ENCODE results near the gene PLIN4.

PLIN4 gene

DNA sequence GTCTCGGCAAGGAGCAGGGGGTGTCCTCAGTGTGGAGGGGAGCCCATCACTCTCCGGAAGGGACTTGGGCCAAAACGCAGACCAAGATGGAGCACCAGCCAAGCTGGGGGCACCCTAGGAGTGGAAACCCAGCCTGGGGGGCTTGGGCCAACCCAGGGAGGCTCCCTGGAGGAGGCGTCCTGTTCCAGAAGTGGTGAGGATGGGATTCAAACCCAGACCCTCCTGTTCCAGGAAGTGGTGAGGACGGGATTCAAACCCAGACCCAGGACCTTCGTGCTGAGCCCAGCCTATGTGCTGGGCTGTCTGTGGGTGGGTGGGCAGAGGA lies 848 bp upstream of the PLIN4 start:
- Histone ChIP-seq H3K27ac (ENCODE audit: low read length) (no peak overlapping the region), H3K27me3 (ENCODE audit: insufficient read depth, low read length) (peaks cover 45% of the 10 kb centered on the region), H3K4me3 (ENCODE audit: low read length) (no peak overlapping the region)

DNA sequence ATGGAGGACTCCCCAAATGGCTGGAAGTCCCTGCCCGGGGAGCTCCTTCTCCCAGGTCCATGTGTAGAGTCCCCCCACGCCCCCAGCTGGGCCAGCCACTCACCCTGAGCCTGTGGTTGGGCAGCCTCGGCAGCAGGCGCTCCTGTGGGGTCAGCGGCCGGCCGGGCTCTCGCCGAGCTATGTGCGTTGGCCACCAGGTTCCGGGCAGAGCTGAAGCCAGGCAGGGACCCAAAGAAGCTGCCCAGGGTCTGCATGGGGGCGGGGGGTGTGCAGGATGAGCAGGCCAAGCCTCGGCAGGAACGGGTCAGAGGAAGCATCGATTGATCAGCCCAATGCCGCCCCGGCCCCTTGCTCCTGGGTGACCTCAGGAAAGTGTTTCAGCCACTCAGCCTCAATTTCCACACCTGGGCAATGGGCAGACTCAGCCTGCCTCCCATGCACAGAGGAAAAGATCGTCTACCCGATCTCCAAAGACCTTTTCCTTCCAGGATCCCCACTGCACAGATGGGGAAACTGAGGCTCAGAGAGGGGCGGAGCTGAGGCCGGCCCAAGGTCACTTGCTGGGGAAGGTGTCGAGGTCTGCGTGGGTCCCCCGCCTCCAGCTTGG lies 732 bp downstream of the PLIN4 start:
- H3K36me3 ChIP-seq (ENCODE audit: insufficient read depth, low read depth, low read length): no peaks in the 10 kb centered on the region
- no peak overlapping the region for H3K27ac ChIP-seq (ENCODE audit: low read length)
- peaks cover 61% of the 10 kb centered on the region for H3K27me3 ChIP-seq (ENCODE audit: insufficient read depth, low read length)
- no peak overlapping the region for H3K4me3 ChIP-seq (ENCODE audit: low read length)
- H3K9ac ChIP-seq (ENCODE audit: low read depth, low read length): no peak overlapping the region
- no peaks in the 10 kb centered on the region for H3K9me3 ChIP-seq (ENCODE audit: insufficient read depth, low read depth, low read length)
- no peaks in the 10 kb centered on the region for H3K4me1 ChIP-seq (ENCODE audit: insufficient read depth, low read length)

More for the DNA sequence above, 848 bp upstream of the PLIN4 start:
- Histone ChIP-seq H3K9ac (ENCODE audit: low read depth, low read length) (no peak overlapping the region), H3K9me3 (ENCODE audit: insufficient read depth, low read depth, low read length) (no peaks in the 10 kb centered on the region), H3K4me1 (ENCODE audit: insufficient read depth, low read length) (no peaks in the 10 kb centered on the region), H3K36me3 (ENCODE audit: insufficient read depth, low read depth, low read length) (no peaks in the 10 kb centered on the region)

DNA sequence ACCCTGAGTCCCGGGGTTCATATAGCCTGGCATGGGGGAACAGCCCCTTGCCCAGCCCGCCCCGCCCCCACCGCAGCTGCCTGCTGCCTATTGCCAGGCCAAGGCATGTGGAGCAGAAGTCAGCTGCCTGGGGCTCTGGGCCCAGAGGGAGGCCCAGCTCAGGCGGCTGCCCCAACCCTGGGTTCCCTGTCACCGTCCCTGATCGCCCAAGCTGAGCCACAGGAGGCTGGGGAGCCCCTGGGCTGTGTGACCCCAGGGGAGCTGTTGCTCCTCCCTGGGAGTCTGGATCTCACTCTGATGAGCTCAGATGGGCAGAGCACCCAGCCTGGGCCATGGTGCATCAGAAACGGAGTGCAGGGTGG lies 1.4 kb downstream of the PLIN4 start:
- Histone ChIP-seq H3K4me3 (ENCODE audit: low read length) (no peak overlapping the region), H3K4me1 (ENCODE audit: insufficient read depth, low read length) (no peaks in the 10 kb centered on the region), H3K27me3 (ENCODE audit: insufficient read depth, low read length) (peaks cover 63% of the 10 kb centered on the region), H3K9ac (ENCODE audit: low read depth, low read length) (no peak overlapping the region), H3K36me3 (ENCODE audit: insufficient read depth, low read depth, low read length) (no peaks in the 10 kb centered on the region), H3K9me3 (ENCODE audit: insufficient read depth, low read depth, low read length) (no peaks in the 10 kb centered on the region), H3K27ac (ENCODE audit: low read length) (no peak overlapping the region)

DNA sequence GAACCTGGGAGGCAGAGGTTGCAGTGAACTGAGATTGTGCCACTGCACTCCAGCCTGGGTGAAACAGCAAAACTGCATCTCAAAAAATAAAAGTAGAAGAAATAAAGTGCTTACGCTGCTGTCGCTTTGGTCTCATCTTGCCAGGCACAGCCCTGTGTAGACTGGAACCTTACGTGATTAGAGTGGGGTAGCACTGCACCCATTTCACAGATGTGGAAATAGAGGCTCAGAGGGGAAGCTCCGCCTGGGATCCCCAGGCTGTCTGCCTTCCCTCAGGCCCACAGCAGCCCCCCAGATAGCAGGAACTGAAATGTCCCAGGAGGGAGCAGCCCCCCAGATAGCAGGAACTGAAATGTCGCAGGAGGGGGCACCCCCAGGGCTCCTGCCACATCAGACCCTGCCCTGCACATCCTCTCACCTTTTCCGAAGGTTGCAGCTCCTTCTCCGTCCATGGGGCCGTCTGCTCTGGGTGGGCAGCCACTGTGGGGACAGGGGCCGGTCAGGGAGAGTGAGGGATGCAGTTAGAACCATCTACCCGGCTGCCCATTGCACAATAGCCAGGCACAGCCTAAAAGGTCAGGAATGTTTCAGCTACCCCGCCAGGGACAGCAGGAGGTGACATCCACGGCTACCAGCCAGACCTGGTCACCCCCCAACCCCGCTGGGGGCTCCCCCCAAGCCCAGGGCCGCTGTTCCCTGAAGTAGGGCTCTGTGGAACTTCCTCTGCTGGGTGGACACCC lies 1.9 kb downstream of the PLIN4 start:
- Histone ChIP-seq H3K4me3 (ENCODE audit: low read length) (no peak overlapping the region), H3K36me3 (ENCODE audit: insufficient read depth, low read depth, low read length) (no peaks in the 10 kb centered on the region), H3K27me3 (ENCODE audit: insufficient read depth, low read length) (peaks cover 63% of the 10 kb centered on the region), H3K9me3 (ENCODE audit: insufficient read depth, low read depth, low read length) (no peaks in the 10 kb centered on the region), H3K9ac (ENCODE audit: low read depth, low read length) (no peak overlapping the region), H3K4me1 (ENCODE audit: insufficient read depth, low read length) (no peaks in the 10 kb centered on the region), H3K27ac (ENCODE audit: low read length) (no peak overlapping the region)

DNA sequence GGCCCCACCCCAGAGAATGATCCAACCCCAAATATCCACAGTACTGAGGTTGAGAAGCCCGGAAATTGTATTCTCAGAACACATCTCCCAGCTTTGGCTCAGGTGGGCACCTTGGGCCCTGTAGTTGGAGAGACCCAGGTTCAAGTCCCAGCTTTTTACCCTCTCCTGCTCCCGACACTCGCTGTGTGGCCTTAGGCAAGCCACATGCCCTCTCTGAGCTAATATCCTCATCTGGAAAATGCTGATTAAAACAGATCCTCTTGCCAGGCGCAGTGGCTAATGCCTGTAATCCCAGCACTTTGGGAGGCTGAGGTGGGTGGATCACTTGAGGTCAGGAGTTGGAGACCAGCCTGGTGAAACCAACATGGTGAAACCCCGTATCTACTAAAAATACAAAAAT lies 2.6 kb downstream of the PLIN4 start:
- Histone ChIP-seq H3K27me3 (ENCODE audit: insufficient read depth, low read length) (peaks cover 65% of the 10 kb centered on the region), H3K9me3 (ENCODE audit: insufficient read depth, low read depth, low read length) (no peaks in the 10 kb centered on the region), H3K9ac (ENCODE audit: low read depth, low read length) (no peak overlapping the region), H3K4me1 (ENCODE audit: insufficient read depth, low read length) (no peaks in the 10 kb centered on the region), H3K36me3 (ENCODE audit: insufficient read depth, low read depth, low read length) (no peaks in the 10 kb centered on the region), H3K4me3 (ENCODE audit: low read length) (no peak overlapping the region), H3K27ac (ENCODE audit: low read length) (no peak overlapping the region)

DNA sequence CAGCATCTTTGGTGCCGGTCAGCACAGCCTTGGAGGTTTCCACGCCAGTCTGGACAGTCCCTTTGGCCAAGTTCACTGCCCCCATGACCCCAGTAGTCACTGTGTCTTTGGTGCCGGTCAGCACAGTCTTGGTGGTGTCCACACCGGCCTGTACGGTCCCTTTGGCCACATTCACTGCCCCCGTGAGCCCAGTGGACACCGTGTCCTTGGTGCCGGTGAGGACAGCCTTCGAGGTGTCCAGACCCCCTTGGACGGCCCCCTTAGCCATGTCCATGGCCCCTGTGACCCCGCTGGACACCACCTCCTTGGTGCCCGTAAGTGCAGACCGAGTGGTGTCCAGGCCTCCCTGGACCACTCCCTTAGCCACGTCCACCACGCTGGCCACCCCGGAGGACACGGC lies 5.0 kb downstream of the PLIN4 start:
- Histone ChIP-seq H3K9me3 (ENCODE audit: insufficient read depth, low read depth, low read length) (no peaks in the 10 kb centered on the region), H3K9ac (ENCODE audit: low read depth, low read length) (no peak overlapping the region), H3K4me3 (ENCODE audit: low read length) (no peak overlapping the region), H3K27me3 (ENCODE audit: insufficient read depth, low read length) (peaks cover 60% of the 10 kb centered on the region), H3K27ac (ENCODE audit: low read length) (no peak overlapping the region), H3K4me1 (ENCODE audit: insufficient read depth, low read length) (no peaks in the 10 kb centered on the region), H3K36me3 (ENCODE audit: insufficient read depth, low read depth, low read length) (no peaks in the 10 kb centered on the region)

DNA sequence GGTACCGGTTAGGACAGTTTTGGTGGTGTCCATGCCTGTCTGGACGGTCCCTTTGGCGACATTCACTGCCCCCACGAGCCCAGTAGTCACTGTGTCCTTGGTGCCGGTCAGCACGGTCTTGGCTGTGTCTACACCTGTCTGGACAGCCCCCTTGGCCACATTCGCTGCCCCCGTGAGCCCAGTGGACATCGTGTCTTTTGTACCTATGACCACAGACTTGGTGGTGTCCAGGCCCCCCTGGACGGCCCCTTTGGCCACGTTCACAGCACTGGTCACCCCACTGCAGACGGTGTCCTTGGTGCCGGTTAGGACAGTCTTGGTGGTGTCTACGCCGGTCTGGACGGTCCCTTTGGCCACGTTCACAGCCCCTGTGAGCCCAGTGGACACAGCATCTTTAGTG lies 6.2 kb downstream of the PLIN4 start:
- Histone ChIP-seq H3K9ac (ENCODE audit: low read depth, low read length) (no peak overlapping the region), H3K9me3 (ENCODE audit: insufficient read depth, low read depth, low read length) (no peaks in the 10 kb centered on the region), H3K27me3 (ENCODE audit: insufficient read depth, low read length) (peaks cover 67% of the 10 kb centered on the region), H3K4me1 (ENCODE audit: insufficient read depth, low read length) (no peaks in the 10 kb centered on the region), H3K27ac (ENCODE audit: low read length) (no peak overlapping the region), H3K4me3 (ENCODE audit: low read length) (no peak overlapping the region), H3K36me3 (ENCODE audit: insufficient read depth, low read depth, low read length) (no peaks in the 10 kb centered on the region)

DNA sequence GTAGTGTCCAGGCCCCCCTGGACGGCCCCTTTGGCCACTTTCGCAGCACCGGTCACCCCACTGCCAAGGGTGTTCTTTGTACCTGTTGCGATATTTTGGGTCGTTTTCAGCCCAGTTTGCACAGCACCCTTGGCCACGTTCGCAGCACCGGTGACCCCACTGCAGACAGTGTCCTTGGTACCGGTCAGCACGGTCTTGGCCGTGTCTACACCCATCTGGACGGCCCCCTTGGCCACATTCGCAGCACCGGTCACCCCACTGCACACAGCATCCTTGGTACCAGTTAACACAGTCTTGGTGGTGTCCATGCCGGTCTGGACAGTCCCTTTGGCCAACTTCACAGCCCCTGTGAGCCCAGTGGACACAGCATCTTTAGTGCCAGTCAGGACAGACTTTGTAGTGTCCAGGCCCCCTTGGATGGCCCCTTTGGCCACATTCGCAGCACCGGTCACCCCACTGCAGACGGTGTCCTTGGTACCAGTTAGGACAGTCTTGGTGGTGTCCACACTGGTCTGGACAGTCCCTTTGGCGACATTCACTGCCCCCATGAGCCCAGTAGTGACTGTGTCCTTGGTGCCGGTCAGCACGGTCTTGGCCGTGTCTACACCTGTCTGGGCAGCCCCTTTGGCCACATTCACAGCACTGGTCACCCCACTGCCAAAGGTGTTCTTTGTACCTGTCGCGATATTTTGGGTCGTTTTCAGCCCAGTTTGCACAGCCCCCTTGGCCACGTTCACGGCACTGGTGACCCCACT lies 6.8 kb downstream of the PLIN4 start:
- Histone ChIP-seq H3K9ac (ENCODE audit: low read depth, low read length) (no peak overlapping the region), H3K27ac (ENCODE audit: low read length) (no peak overlapping the region), H3K9me3 (ENCODE audit: insufficient read depth, low read depth, low read length) (no peaks in the 10 kb centered on the region), H3K4me1 (ENCODE audit: insufficient read depth, low read length) (no peaks in the 10 kb centered on the region), H3K4me3 (ENCODE audit: low read length) (no peak overlapping the region), H3K27me3 (ENCODE audit: insufficient read depth, low read length) (peaks cover 69% of the 10 kb centered on the region), H3K36me3 (ENCODE audit: insufficient read depth, low read depth, low read length) (no peaks in the 10 kb centered on the region)

DNA sequence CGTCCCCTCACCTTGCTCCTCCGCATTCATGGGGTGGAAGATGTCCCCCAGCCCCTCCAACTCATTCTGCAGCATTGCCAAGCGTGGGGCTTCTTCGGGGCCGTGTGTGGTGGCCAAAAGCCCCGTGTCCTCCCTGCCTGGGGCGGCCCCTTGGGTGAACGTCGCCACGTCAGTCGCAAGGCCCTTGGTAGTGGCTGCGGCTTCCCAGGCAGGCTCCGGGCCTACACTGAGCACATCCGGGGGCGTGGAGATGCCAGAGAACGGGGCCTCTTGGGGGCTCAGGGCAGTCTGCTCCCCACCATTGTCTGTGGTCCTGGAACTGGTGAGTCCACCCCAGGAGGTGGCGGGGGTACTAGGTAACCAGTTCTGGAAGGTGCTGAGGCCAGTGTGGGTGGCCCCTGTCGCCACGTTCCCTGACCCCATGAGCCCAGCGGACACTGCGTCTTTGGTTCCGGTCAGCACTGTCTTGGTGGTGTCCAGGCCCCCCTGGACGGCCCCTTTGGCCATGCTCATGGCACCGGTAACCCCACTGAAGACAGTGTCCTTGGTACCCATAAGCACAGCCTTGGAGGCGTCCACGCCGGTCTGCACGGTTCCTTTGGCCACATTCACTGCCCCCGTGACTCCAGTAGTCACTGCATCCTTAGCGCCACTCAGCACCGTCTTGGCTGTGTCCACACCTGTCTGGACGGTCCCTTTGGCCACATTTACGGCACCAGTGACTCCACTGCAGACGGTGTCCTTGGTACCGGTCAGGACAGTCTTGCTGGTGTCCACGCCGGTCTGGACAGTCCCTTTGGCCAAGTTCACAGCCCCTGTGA lies 7.6 kb downstream of the PLIN4 start:
- Histone ChIP-seq H3K27ac (ENCODE audit: low read length) (no peak overlapping the region), H3K4me1 (ENCODE audit: insufficient read depth, low read length) (no peaks in the 10 kb centered on the region), H3K9ac (ENCODE audit: low read depth, low read length) (no peak overlapping the region), H3K27me3 (ENCODE audit: insufficient read depth, low read length) (peaks cover 62% of the 10 kb centered on the region), H3K9me3 (ENCODE audit: insufficient read depth, low read depth, low read length) (no peaks in the 10 kb centered on the region), H3K36me3 (ENCODE audit: insufficient read depth, low read depth, low read length) (no peaks in the 10 kb centered on the region), H3K4me3 (ENCODE audit: low read length) (no peak overlapping the region)

DNA sequence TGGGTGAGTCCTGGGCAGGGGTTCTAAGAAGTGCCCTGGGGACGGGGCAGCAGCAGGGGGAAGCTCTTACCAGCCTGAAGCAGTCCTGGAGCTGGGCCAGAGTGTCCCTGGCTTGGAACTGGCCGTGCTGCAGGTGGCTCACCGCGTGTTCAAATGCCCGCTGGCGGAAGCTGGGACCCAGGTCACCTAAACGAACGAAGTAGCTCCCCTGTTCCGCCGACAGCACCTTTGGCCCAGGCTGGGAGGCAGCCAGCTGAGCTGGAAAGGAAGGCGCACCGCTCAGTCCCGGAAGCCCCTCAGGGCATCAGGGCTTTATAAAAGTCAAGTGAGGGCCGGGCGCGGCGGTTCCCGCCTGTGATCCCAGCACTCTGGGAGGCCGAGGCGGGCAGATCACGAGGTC lies 9.6 kb downstream of the PLIN4 start:
- Histone ChIP-seq H3K36me3 (ENCODE audit: insufficient read depth, low read depth, low read length) (peaks cover 9% of the 10 kb centered on the region), H3K27ac (ENCODE audit: low read length) (no peak overlapping the region), H3K4me1 (ENCODE audit: insufficient read depth, low read length) (no peaks in the 10 kb centered on the region), H3K4me3 (ENCODE audit: low read length) (no peak overlapping the region), H3K9me3 (ENCODE audit: insufficient read depth, low read depth, low read length) (no peaks in the 10 kb centered on the region), H3K9ac (ENCODE audit: low read depth, low read length) (no peak overlapping the region), H3K27me3 (ENCODE audit: insufficient read depth, low read length) (peaks cover 52% of the 10 kb centered on the region)

DNA sequence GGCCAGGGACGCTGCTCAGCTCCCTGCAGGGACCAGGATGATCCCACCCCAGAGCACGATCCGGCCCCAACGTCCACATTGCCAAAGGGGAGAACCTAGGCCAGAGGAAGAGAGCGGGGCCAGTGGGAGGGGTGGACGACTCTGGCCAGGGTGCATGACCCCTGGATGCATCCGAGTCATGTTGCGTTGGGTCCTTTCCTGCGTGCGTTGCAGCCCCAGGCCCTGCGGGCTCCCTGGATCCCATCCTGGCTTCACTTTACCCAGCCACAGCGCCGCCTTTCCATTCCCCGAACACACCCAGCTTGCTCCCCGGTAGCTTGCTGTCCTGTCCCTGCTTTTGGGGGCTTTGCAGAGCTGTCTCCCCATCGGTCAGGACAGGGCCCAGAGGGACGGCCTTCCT lies 10.5 kb downstream of the PLIN4 start:
- Histone ChIP-seq H3K27ac (ENCODE audit: low read length) (no peak overlapping the region), H3K4me3 (ENCODE audit: low read length) (no peak overlapping the region), H3K4me1 (ENCODE audit: insufficient read depth, low read length) (no peaks in the 10 kb centered on the region), H3K9me3 (ENCODE audit: insufficient read depth, low read depth, low read length) (no peaks in the 10 kb centered on the region), H3K9ac (ENCODE audit: low read depth, low read length) (no peak overlapping the region), H3K36me3 (ENCODE audit: insufficient read depth, low read depth, low read length) (peaks cover 9% of the 10 kb centered on the region), H3K27me3 (ENCODE audit: insufficient read depth, low read length) (peaks cover 43% of the 10 kb centered on the region)
